ENCODE measurements around the gene ZC3H10. TPM values are rescaled to one million over a fixed set of nuclear protein-coding genes. Genes with fewer than 3 reads are reported as not detected.

Gene ZC3H10
- total RNA-seq, 1 donor from 2014 or later = 8.0 TPM

- Mint-ChIP-seq H3K36me3 (ENCODE audit: low read depth) (peaks cover 9% of the 10 kb centered on the region), H3K4me3 (ENCODE audit: unreplicated experiment) (no peak overlapping the region), H3K27me3 (ENCODE audit: low read depth) (no peaks in the 10 kb centered on the region), H3K27ac (ENCODE audit: unreplicated experiment) (no peak overlapping the region), H3K9me3 (ENCODE audit: low read depth) (no peaks in the 10 kb centered on the region), H3K4me1 (ENCODE audit: low read depth) (peaks cover 30% of the 10 kb centered on the region)
- TF ChIP-seq, protein P1, sequence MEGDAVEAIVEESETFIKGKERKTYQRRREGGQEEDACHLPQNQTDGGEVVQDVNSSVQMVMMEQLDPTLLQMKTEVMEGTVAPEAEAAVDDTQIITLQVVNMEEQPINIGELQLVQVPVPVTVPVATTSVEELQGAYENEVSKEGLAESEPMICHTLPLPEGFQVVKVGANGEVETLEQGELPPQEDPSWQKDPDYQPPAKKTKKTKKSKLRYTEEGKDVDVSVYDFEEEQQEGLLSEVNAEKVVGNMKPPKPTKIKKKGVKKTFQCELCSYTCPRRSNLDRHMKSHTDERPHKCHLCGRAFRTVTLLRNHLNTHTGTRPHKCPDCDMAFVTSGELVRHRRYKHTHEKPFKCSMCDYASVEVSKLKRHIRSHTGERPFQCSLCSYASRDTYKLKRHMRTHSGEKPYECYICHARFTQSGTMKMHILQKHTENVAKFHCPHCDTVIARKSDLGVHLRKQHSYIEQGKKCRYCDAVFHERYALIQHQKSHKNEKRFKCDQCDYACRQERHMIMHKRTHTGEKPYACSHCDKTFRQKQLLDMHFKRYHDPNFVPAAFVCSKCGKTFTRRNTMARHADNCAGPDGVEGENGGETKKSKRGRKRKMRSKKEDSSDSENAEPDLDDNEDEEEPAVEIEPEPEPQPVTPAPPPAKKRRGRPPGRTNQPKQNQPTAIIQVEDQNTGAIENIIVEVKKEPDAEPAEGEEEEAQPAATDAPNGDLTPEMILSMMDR (IDR thresholded peaks at IDR 0.05) = no peak
- no peak for DNase-seq (ENCODE audit: low spot score)
Measured at GRCh38 chr12:56121204-56121870, 3.3 kb downstream of the ZC3H10 start.

DNA sequence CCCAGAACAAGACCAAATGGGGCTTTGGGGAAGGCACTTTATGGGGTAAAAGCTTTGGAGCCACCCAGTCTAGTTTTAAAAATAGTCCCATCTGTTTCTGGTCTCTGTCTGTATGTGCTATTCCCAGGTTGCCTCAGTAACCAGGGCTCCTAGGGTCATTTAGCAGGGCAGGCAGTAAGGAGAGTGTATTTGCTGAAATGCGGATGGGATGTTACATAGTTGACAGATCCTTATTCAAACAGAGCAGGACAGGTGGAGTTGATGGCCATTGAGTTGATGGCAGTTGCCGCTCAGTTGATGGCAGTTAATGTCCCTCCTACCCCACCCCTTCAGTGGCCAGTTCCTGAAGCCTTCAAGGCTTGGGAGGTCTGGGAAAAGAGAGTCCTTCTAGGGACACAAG lies 4.6 kb downstream of the ZC3H10 start:
- H3K27ac Mint-ChIP-seq (ENCODE audit: unreplicated experiment) = no peak overlapping the region

GRCh38 chr12:56124133-56124532 lies 6.1 kb downstream of the ZC3H10 start:
- H3K4me3 Mint-ChIP-seq (ENCODE audit: unreplicated experiment) = no peak overlapping the region
- H3K4me1 Mint-ChIP-seq (ENCODE audit: low read depth) = peaks cover 32% of the 10 kb centered on the region
- no peak overlapping the region for H3K27ac Mint-ChIP-seq (ENCODE audit: unreplicated experiment)
- H3K36me3 Mint-ChIP-seq (ENCODE audit: low read depth) = peaks cover 4% of the 10 kb centered on the region
- DNase-seq (ENCODE audit: low spot score) = no peak
- no peaks in the 10 kb centered on the region for H3K9me3 Mint-ChIP-seq (ENCODE audit: low read depth)
- no peaks in the 10 kb centered on the region for H3K27me3 Mint-ChIP-seq (ENCODE audit: low read depth)
- TF ChIP-seq, protein P1 (IDR thresholded peaks at IDR 0.05) = no peak

More for the DNA sequence above, 4.6 kb downstream of the ZC3H10 start:
- H3K27me3 Mint-ChIP-seq (ENCODE audit: low read depth) = no peaks in the 10 kb centered on the region
- H3K4me1 Mint-ChIP-seq (ENCODE audit: low read depth) = peaks cover 43% of the 10 kb centered on the region
- H3K9me3 Mint-ChIP-seq (ENCODE audit: low read depth) = no peaks in the 10 kb centered on the region
- no peak overlapping the region for H3K4me3 Mint-ChIP-seq (ENCODE audit: unreplicated experiment)
- TF ChIP-seq, protein P1 (IDR thresholded peaks at IDR 0.05) = no peak
- H3K36me3 Mint-ChIP-seq (ENCODE audit: low read depth) = peaks cover 7% of the 10 kb centered on the region
- no peak for DNase-seq (ENCODE audit: low spot score)

GRCh38 chr12:56126732-56127239 lies 8.7 kb downstream of the ZC3H10 start:
- TF ChIP-seq, protein P1 (IDR thresholded peaks at IDR 0.05) = no peak
- Mint-ChIP-seq H3K36me3 (ENCODE audit: low read depth) (peaks cover 11% of the 10 kb centered on the region), H3K27ac (ENCODE audit: unreplicated experiment) (peak overlapping the region; percentile 92), H3K4me1 (ENCODE audit: low read depth) (peaks cover 42% of the 10 kb centered on the region), H3K4me3 (ENCODE audit: unreplicated experiment) (peak overlapping the region; percentile 99), H3K27me3 (ENCODE audit: low read depth) (no peaks in the 10 kb centered on the region), H3K9me3 (ENCODE audit: low read depth) (no peaks in the 10 kb centered on the region)
- no peak for DNase-seq (ENCODE audit: low spot score)

GRCh38 chr12:56127485-56127887 lies 9.4 kb downstream of the ZC3H10 start:
- Mint-ChIP-seq H3K27ac (ENCODE audit: unreplicated experiment) (peak overlapping the region; percentile 92), H3K27me3 (ENCODE audit: low read depth) (no peaks in the 10 kb centered on the region), H3K4me1 (ENCODE audit: low read depth) (peaks cover 42% of the 10 kb centered on the region), H3K4me3 (ENCODE audit: unreplicated experiment) (peak overlapping the region; percentile 99), H3K36me3 (ENCODE audit: low read depth) (peaks cover 18% of the 10 kb centered on the region), H3K9me3 (ENCODE audit: low read depth) (no peaks in the 10 kb centered on the region)
- DNase-seq (ENCODE audit: low spot score) = no peak
- TF ChIP-seq, protein P1 (IDR thresholded peaks at IDR 0.05) = no peak

Data from chondrocyte (in vitro differentiated cells).